ENCODE results near the gene DDX41.

DDX41 gene

GRCh38 chr5:177513500-177513899, 3.3 kb downstream of the DDX41 start:
- DNase-seq (ENCODE audit: low spot score): no peak

- no peak for DNase-seq (ENCODE audit: low spot score)
Observed at GRCh38 chr5:177512736-177513380, 3.9 kb downstream of the DDX41 start.

- no peak for DNase-seq (ENCODE audit: low spot score)
Observed at GRCh38 chr5:177511796-177512675, 4.7 kb downstream of the DDX41 start.

- DNase-seq (ENCODE audit: low spot score): no peak
Observed at GRCh38 chr5:177511181-177511580, 5.6 kb downstream of the DDX41 start.

GRCh38 chr5:177510567-177511053, 6.2 kb downstream of the DDX41 start:
- DNase-seq (ENCODE audit: low spot score): no peak

GRCh38 chr5:177509991-177510566, 6.7 kb downstream of the DDX41 start:
- no peak for DNase-seq (ENCODE audit: low spot score)

GRCh38 chr5:177509381-177509951, 7.3 kb downstream of the DDX41 start, which contains the start of gene DOK3:
TSS of gene DOK3 (minus strand) at chr5:177509826. CDS start at chr5:177509540, 286 bp downstream.
- DNase-seq (ENCODE audit: low spot score): no peak

- DNase-seq (ENCODE audit: low spot score): no peak
Observed at GRCh38 chr5:177508837-177509236, 7.9 kb downstream of the DDX41 start.

- no peak for DNase-seq (ENCODE audit: low spot score)
Observed at GRCh38 chr5:177508221-177508611, 8.5 kb downstream of the DDX41 start.

GRCh38 chr5:177507596-177508220, 9.1 kb downstream of the DDX41 start:
- no peak for DNase-seq (ENCODE audit: low spot score)

- DNase-seq (ENCODE audit: low spot score): no peak
Observed at GRCh38 chr5:177507165-177507564, 9.6 kb downstream of the DDX41 start.

GRCh38 chr5:177505075-177505474, 11.7 kb downstream of the DDX41 start:
- DNase-seq (ENCODE audit: low spot score): no peak

- no peak for DNase-seq (ENCODE audit: low spot score)
Observed at GRCh38 chr5:177504086-177505056, 12.4 kb downstream of the DDX41 start.

GRCh38 chr5:177503351-177504085, 13.2 kb downstream of the DDX41 start:
- DNase-seq (ENCODE audit: low spot score): no peak

GRCh38 chr5:177502886-177503285, 13.9 kb downstream of the DDX41 start:
- no peak for DNase-seq (ENCODE audit: low spot score)

- no peak for DNase-seq (ENCODE audit: low spot score)
Observed at GRCh38 chr5:177501874-177502678, 14.7 kb downstream of the DDX41 start.

GRCh38 chr5:177500685-177501522, 15.9 kb downstream of the DDX41 start:
- DNase-seq (ENCODE audit: low spot score): peak; percentile 97

- DNase-seq (ENCODE audit: low spot score): no peak
Observed at GRCh38 chr5:177499842-177500241, 16.9 kb downstream of the DDX41 start.
